ENCODE results near the gene POU3F1.
A peak's percentile ranks its signal among the peaks of the same experiment; 100 is the strongest.

Gene POU3F1

GRCh38 chr1:38027201-38028104 is 19.1 kb downstream of the POU3F1 start:
- DNase-seq, result no peak

GRCh38 chr1:38026592-38027200 is 19.9 kb downstream of the POU3F1 start:
- DNase-seq, result no peak

GRCh38 chr1:38025664-38026063 is 20.9 kb downstream of the POU3F1 start:
- DNase-seq, result no peak

GRCh38 chr1:38025233-38025632 is 21.4 kb downstream of the POU3F1 start:
- DNase-seq, result no peak

- no peak for DNase-seq
Observed at GRCh38 chr1:38022810-38023209, 23.8 kb downstream of the POU3F1 start.

GRCh38 chr1:38021969-38022368 is 24.6 kb downstream of the POU3F1 start:
- no peak for DNase-seq

DNA sequence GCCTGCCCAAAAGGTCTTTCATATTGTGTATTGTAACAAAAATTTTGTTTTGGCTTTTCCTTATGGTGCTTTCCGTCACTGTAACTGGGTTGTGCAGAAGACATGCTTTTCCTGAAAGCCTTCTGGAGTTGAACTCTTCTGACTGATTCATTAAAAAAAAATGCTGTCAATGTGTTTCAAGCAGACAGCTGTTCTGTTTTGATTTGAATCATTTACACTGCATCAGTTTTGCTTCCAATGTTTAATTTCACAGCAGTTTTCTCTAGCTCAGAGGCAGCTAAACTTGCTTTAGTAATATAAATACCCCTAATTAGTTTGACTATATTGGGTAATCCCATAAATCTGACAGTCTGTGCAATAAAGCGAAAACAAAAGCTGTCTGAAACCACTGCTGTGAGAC is 26.2 kb downstream of the POU3F1 start:
- DNase-seq, result no peak

DNA sequence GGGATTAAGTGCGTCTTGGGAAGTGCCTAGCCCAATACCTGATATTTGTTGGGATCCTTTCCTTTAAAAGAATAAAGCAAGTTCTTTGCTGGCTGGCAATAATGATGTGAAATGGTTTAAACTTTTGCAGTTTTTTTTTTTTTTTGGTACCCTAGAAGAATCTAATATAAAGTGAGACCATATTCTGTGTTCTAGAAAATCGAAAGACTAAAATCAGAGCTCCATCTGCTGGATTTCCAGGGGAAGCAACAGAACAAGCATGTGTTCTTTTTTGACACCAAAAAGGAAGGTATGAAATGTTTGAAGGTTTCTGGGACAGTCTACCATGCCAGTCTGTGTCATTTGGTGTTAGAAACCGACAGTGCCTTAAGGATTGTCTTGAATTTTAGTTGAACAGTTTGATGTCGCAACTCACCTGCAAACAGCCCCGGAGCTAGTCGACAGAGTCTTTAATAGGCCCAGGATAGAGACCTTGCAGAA is 27.7 kb downstream of the POU3F1 start:
- peak; percentile 17 for DNase-seq

DNA sequence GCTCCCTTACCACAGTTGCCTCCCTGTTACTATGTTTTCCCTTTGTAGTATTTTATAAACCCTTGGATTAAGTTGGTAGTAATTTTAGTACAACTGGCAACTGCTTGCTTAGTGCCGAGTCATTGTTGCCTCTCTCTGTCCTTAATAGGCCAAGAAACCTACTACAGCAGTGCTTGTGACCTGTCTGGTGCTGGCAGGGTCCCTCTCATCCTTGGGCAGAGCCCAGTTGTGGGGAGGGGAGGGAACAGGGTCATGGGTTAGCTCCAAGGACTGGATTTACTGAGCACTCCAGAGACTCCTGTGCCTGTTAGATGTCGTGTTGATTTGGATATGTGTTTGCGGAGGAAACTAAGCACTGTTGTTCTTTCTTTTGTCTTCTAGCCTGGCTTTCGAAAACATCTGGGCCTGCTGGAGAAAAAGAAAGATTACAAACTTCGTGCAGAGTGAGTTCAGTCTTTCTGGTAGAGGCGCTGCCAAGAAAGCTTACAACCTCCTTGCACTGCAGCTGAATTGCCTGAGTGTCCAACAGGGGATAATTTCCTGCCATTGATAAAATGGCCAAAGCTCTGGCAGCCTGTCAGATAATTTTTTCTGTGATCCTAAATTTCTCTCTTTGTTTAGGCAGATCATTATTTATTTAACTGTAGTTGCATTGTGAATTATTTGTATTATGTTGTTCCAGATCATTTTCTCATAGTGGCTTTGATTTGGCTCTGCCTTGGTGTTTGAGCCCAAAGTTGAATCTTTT is 30.4 kb downstream of the POU3F1 start:
- no peak for DNase-seq

GRCh38 chr1:38014724-38015424 is 31.7 kb downstream of the POU3F1 start:
- DNase-seq, result no peak

GRCh38 chr1:38014171-38014570 is 32.4 kb downstream of the POU3F1 start:
- no peak for DNase-seq

- DNase-seq, result no peak
Observed at GRCh38 chr1:38013227-38013622, 33.4 kb downstream of the POU3F1 start.

DNA sequence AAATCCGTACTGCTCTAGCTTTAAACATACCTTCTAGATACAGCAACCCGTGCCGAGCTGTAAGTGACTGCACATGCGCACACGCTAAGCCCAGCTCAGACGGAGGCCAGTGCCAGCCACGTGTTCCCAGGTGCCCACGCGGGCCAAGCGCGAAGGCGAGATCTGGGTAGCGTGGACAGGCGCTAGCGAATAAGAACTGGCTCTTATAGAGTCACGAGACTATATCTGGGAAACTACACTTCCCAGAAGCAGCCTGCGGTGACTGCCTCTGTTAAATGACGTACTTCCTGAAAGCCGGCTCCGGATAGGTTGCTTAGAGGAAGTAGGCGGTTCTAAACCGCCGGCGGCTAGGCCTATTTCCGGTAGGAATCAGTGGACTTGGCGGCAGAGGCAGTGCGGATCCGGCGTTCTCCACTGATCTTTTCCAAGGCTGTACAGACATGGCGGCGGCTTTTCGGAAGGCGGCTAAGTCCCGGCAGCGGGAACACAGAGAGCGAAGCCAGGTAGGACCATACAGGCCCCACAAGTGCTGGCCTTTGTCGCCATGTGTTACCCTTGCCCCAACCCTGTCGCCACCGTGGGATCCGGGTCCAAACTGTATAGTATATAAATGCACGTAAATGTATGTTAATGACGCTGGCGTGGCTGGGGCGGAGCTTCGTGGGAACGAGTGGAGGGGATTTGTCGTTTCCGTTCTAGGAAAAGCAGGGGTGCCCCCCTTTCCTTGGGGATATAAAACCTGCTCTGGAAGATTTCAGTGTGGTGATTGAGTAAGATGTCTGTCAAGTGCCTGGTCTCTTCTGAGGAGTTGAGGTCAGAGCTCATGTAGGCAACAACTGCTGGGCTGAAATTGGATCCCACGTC is 34.0 kb downstream of the POU3F1 start, which contains the start of gene UTP11:
TSS of gene UTP11 (plus strand) at position 372 of the 864 bp plus-strand sequence. CDS start at position 441, 69 bp downstream.
- peak; percentile 93 for DNase-seq

GRCh38 chr1:38009841-38010180 is 36.8 kb downstream of the POU3F1 start:
- no peak for DNase-seq

DNA sequence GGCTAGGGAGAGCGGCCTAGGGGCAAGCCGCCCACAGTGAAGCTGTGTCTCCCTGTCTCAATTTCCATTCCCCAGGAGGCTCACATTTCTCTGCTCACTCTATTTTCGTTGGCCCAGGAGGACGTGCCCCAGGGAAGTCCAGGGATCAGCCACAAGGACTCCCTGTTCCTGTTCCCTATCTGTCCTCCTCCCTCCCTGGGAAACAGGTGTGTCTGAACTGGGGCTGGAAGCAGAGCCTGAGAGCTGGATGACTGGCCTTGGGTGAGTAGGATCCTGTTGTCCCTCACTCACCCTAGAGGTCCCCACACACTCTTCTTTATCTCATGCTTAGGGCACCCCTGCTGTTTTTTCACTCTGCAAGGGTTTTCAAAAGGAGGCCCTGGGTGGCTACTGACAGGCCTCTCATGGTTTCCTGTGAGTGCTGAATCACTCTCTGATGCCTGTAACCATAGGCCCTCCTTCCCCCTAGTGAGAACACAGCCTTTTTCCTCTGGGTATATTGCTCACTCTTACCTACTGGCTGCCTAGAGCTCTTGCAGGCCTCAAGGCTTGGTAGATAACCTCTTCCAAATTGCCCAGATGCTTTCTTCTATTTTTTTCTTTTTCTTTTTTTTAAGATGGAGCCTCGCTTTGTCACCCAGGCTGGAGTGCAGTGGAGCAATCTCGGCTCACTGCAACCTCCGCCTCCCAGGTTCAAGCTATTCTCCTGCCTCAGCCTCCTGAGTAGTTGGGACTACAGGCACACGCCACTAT is 37.3 kb downstream of the POU3F1 start:
- DNase-seq, result no peak

GRCh38 chr1:38006008-38006828 is 40.4 kb downstream of the POU3F1 start:
- DNase-seq, result no peak

DNA sequence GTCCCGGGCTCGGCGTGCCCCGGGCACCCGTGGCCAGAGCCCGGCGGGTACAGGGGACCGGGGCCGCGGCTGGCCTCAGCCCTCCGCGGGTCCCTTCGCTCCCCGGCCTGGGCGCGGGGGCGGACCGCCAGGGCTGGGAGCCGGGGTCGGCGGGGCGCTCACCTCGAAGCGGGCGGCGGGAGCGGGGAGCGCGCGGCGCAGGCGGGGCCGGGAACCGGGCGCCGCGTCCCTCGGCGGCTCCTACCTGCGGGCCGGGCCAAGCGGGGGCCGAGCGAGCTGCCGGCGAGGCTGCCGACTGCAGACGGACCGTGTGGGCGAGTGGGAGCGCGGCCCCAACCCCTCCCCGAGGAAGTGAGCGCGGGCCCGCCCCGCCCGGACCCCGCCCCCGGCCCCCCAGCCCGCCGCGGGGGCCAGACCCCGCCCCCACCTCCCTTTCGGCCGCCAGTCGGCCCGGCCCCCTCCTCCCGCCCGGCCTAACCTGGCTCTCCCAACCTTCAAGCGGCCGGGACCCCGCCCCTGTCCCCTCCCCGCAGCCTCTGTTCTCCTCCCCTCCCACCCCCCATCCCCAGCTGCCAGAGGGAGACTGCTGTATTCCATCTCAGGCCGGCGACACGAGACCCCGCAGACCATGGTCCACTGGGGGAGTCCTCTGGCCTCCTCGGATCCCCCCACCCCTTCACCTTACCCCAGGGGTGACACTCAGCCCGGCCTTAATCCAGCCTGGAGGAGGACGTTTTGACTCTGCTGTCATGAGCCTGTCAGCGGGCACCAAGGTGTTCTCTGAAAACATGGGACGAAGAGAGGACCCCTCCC is 41.2 kb downstream of the POU3F1 start, which contains the start of gene FHL3:
TSS of gene FHL3 (minus strand) at position 320 of the 813 bp plus-strand sequence. CDS start 6,102 bp downstream, outside the sequence.
- no peak for DNase-seq

DNA sequence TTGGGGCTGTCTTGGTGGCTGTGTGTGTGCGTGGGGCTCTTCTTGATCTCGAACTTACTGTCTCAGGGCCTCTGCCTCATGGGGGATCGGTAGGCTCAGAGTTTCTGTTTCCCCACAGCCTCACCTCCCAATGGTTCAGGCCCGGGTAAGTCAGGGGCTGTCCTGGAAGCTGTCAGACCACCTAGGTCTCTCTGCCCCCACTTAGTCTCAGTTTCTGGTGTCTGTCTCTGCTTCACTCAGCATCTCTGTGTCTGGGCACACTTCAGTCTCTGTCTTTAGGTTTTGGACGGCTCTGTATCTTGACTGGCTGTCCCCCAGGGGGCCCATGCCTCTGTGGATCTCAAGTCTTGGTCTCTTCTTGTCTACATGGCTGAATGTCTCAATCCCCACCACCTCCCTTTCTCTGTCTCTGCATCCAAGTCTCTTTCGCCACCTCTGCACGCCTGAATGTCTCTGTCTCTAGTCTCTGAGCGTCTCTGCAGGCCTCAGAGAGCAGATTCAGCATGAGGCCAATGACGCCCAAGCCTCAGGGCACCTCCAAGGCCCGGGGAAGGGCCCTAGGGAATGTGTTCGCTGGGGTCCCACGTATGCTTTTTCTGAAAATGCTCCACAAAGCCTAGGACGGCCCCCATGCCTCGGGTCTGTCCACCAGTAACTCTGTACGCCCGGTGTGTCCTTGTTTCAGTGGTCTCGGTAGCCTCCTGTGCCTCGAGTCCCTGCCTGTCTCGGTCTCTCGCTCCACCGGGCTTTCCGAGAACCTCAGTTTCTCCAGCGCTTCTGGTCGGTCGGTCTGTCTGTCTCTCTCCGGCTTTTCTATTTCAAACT is 42.1 kb downstream of the POU3F1 start:
- no peak for DNase-seq

Measured in central memory CD4-positive, alpha-beta T cell (primary cell).